ENCODE data around the gene SH3D19. TPM values are rescaled to one million over a fixed set of nuclear protein-coding genes. Genes with fewer than 3 reads are reported as not detected.
A peak's percentile ranks its signal among the peaks of the same experiment; 100 is the strongest.
"Not testable (repeated sequence)": the region's sequence is repeated elsewhere in the genome, so short reads cannot be mapped to it uniquely, and the experiment has no call there.

SH3D19 gene
- total RNA-seq, 2 donors from 2014 or later: 94.8 to 143 TPM

- no peak for ATAC-seq (ENCODE audit: insufficient number of reproducible peaks, low FRiP score, low read depth)
- Histone ChIP-seq H3K27ac (no peak overlapping the region), H3K36me3 (peaks cover 4% of the 10 kb centered on the region), H3K9me3 (no peaks in the 10 kb centered on the region), H3K4me1 (ENCODE audit: control insufficient read depth in 1 of 2, low read depth in 2 of 2) (no peaks in the 10 kb centered on the region), H3K4me3 (no peak overlapping the region), H3K27me3 (replicated peaks; ENCODE audit: insufficient read depth) (no peaks in the 10 kb centered on the region)
- TF ChIP-seq CTCF (IDR thresholded peaks at IDR 0.05): no peak
- no peak for DNase-seq (ENCODE audit: low spot score)
Observed at GRCh38 chr4:151291485-151291884, 33.9 kb downstream of the SH3D19 start.

GRCh38 chr4:151287409-151287808 is 38.0 kb downstream of the SH3D19 start:
- TF ChIP-seq CTCF (IDR thresholded peaks at IDR 0.05): no peak
- peaks cover 0 to 4% of the 10 kb centered on the region in 2 donors for H3K4me1 ChIP-seq (ENCODE audit: control insufficient read depth in 1 of 2, low read depth in 2 of 2)
- no peaks in the 10 kb centered on the region for H3K27me3 ChIP-seq (replicated peaks; ENCODE audit: insufficient read depth)
- no peak overlapping the region for H3K27ac ChIP-seq
- DNase-seq (ENCODE audit: low spot score) (no peak), ATAC-seq (ENCODE audit: insufficient number of reproducible peaks, low FRiP score, low read depth) (no peak)
- H3K36me3 ChIP-seq: no peaks in the 10 kb centered on the region
- no peak overlapping the region for H3K4me3 ChIP-seq
- peaks cover 6% of the 10 kb centered on the region for H3K9me3 ChIP-seq

GRCh38 chr4:151284534-151285245 is 40.7 kb downstream of the SH3D19 start:
- peaks cover 6% of the 10 kb centered on the region for H3K9me3 ChIP-seq
- no peaks in the 10 kb centered on the region for H3K36me3 ChIP-seq
- no peak for TF ChIP-seq CTCF (IDR thresholded peaks at IDR 0.05)
- no peak for ATAC-seq (ENCODE audit: insufficient number of reproducible peaks, low FRiP score, low read depth)
- H3K4me1 ChIP-seq (ENCODE audit: control insufficient read depth in 1 of 2, low read depth in 2 of 2): peaks cover 0 to 4% of the 10 kb centered on the region in 2 donors
- no peaks in the 10 kb centered on the region for H3K27me3 ChIP-seq (replicated peaks; ENCODE audit: insufficient read depth)
- no peak overlapping the region for H3K27ac ChIP-seq
- H3K4me3 ChIP-seq: no peak overlapping the region
- DNase-seq (ENCODE audit: low spot score): no peak

- peak; percentile 47 for TF ChIP-seq CTCF (IDR thresholded peaks at IDR 0.05)
- no peak for DNase-seq (ENCODE audit: low spot score)
- Histone ChIP-seq H3K27ac (no peak within 1 kb of the TSS), H3K27me3 (replicated peaks; ENCODE audit: insufficient read depth) (no peaks in the 10 kb centered on the region), H3K4me3 (no peak within 1 kb of the TSS), H3K36me3 (no peaks in the 10 kb centered on the region), H3K4me1 (ENCODE audit: control insufficient read depth in 1 of 2, low read depth in 2 of 2) (no peaks in the 10 kb centered on the region), H3K9me3 (no peaks in the 10 kb centered on the region)
- no peak for ATAC-seq (ENCODE audit: insufficient number of reproducible peaks, low FRiP score, low read depth)
Observed at GRCh38 chr4:151276787-151277562, 48.4 kb downstream of the SH3D19 start, which contains the start of gene PRSS48. PRSS48 (plus strand) TSS chr4:151277161; CDS start chr4:151277173, 12 bp downstream.

- H3K27ac ChIP-seq; H3K36me3 ChIP-seq; ATAC-seq (ENCODE audit: insufficient number of reproducible peaks, low FRiP score, low read depth); H3K9me3 ChIP-seq; H3K4me1 ChIP-seq (ENCODE audit: control insufficient read depth in 1 of 2, low read depth in 2 of 2); H3K27me3 ChIP-seq (replicated peaks; ENCODE audit: insufficient read depth); H3K4me3 ChIP-seq; DNase-seq (ENCODE audit: low spot score): not testable (repeated sequence)
Observed at GRCh38 chr4:151268905-151269304, 56.5 kb downstream of the SH3D19 start.

Data from thoracic aorta (tissue), 2 donors.